Measurements from ENCODE around the gene LIPG.

DNA sequence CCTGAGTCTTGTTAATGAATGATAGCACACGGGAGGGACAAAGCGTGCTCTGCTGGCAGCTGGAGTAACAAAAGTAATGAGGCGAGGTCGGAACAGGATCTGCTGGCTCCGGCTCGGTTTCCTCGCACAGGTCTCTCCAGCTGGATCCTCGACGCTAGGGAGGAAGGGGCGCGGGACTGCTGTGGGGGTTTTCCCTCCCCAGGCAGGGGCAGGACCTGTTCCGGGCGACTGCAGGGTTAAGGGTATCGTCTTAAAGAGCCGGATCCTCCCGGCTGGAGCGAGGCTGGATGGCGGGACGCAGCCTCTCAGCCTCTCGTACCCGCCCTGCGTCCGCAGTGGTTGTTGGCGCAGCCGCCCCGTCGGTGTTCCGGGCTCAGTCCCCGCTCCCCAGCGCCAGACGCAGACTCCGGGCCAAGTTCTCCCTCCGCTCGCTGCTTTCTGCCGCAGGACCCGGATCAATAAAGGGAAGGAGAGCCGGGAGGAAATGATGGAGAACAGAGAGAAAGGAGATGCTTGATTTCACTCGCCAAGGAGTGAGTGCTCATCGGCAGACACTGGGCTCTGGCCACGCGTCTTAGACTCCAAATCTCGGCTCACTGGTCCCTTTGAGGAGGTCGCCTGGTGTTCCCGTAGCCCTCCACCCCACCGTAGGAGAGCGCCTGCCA is 1.1 kb upstream of the LIPG start:
- TF ChIP-seq, protein P1, sequence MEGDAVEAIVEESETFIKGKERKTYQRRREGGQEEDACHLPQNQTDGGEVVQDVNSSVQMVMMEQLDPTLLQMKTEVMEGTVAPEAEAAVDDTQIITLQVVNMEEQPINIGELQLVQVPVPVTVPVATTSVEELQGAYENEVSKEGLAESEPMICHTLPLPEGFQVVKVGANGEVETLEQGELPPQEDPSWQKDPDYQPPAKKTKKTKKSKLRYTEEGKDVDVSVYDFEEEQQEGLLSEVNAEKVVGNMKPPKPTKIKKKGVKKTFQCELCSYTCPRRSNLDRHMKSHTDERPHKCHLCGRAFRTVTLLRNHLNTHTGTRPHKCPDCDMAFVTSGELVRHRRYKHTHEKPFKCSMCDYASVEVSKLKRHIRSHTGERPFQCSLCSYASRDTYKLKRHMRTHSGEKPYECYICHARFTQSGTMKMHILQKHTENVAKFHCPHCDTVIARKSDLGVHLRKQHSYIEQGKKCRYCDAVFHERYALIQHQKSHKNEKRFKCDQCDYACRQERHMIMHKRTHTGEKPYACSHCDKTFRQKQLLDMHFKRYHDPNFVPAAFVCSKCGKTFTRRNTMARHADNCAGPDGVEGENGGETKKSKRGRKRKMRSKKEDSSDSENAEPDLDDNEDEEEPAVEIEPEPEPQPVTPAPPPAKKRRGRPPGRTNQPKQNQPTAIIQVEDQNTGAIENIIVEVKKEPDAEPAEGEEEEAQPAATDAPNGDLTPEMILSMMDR (optimal IDR thresholded peaks at IDR 0.05 in 1 of 3, IDR thresholded peaks at IDR 0.05 in 1 of 3, conservative IDR thresholded peaks at IDR 0.05 in 1 of 3; ENCODE audit: extremely low read depth in 1 of 3, insufficient read depth in 2 of 3, low read length in 3 of 3) = no peak
- no peak for TF ChIP-seq EZH2 (IDR thresholded peaks at IDR 0.05; ENCODE audit: low read length)

Data from keratinocyte (primary cell).